ENCODE measurements around the gene AFF1.

AFF1 gene

GRCh38 chr4:86924811-86925210 lies 10.0 kb upstream of the AFF1 start:
- no peak for FAIRE-seq

- FAIRE-seq = no peak
Observed at GRCh38 chr4:86926435-86927086, 8.2 kb upstream of the AFF1 start.

GRCh38 chr4:86927843-86928395 lies 6.9 kb upstream of the AFF1 start:
- FAIRE-seq = no peak

GRCh38 chr4:86928400-86929255 lies 6.2 kb upstream of the AFF1 start:
- FAIRE-seq = no peak

- peak; percentile 31 for FAIRE-seq
Observed at GRCh38 chr4:86934147-86934770, 552 bp upstream of the AFF1 start.

- no peak for FAIRE-seq
Observed at GRCh38 chr4:86935566-86935852, 698 bp downstream of the AFF1 start.

- FAIRE-seq = no peak
Observed at GRCh38 chr4:86935853-86936733, 1.3 kb downstream of the AFF1 start.

GRCh38 chr4:86938771-86939520 lies 4.1 kb downstream of the AFF1 start:
- no peak for FAIRE-seq

- no peak for FAIRE-seq
Observed at GRCh38 chr4:86939729-86940575, 5.1 kb downstream of the AFF1 start.

GRCh38 chr4:86940920-86941460 lies 6.2 kb downstream of the AFF1 start:
- no peak for FAIRE-seq

GRCh38 chr4:86942185-86942666 lies 7.4 kb downstream of the AFF1 start:
- no peak for FAIRE-seq

GRCh38 chr4:86944964-86945781 lies 10.4 kb downstream of the AFF1 start:
- FAIRE-seq = no peak

- no peak for FAIRE-seq
Observed at GRCh38 chr4:86946868-86947500, 12.2 kb downstream of the AFF1 start.

- FAIRE-seq = peak; percentile 21
Observed at GRCh38 chr4:86947501-86948120, 12.8 kb downstream of the AFF1 start.

GRCh38 chr4:86948276-86948675 lies 13.5 kb downstream of the AFF1 start:
- no peak for FAIRE-seq

GRCh38 chr4:86950831-86951525 lies 16.2 kb downstream of the AFF1 start:
- FAIRE-seq = no peak

- no peak for FAIRE-seq
Observed at GRCh38 chr4:86955888-86956451, 21.2 kb downstream of the AFF1 start.

GRCh38 chr4:86957215-86957614 lies 22.4 kb downstream of the AFF1 start:
- FAIRE-seq = no peak
